ENCODE results near the gene TRAPPC2. TPM values are rescaled to one million over a fixed set of nuclear protein-coding genes. Genes with fewer than 3 reads are reported as not detected.

Gene TRAPPC2
- total RNA-seq, 4 donors from 2014 or later, result 14.3 to 17.3 (median 16.0) TPM

GRCh38 chrX:13667919-13668318 lies 66.5 kb downstream of the TRAPPC2 start:
- TF ChIP-seq CTCF (IDR thresholded peaks at IDR 0.05) (no peak), POLR2A (IDR thresholded peaks at IDR 0.05) (no peak), EP300 (IDR thresholded peaks at IDR 0.05) (no peak), POLR2AphosphoS5 (IDR thresholded peaks at IDR 0.05) (no peak)
- Histone ChIP-seq H3K36me3 (peaks cover 0 to 4% of the 10 kb centered on the region in 2 donors), H3K4me1 (peaks cover 0 to 14% (median 0%) of the 10 kb centered on the region in 3 donors), H3K27me3 (no peaks in the 10 kb centered on the region), H3K4me3 (no peak overlapping the region), H3K9me3 (no peaks in the 10 kb centered on the region), H3K27ac (peak overlapping the region in 1 of 4 donors; percentile 16)
- ATAC-seq, result no peak

- Histone ChIP-seq H3K27me3 (no peaks in the 10 kb centered on the region), H3K36me3 (peaks cover 0 to 4% of the 10 kb centered on the region in 2 donors), H3K27ac (peak overlapping the region in 1 of 4 donors; percentile 16), H3K4me1 (peaks cover 0 to 14% (median 0%) of the 10 kb centered on the region in 3 donors), H3K9me3 (no peaks in the 10 kb centered on the region), H3K4me3 (no peak overlapping the region)
- no peak for TF ChIP-seq EP300 (IDR thresholded peaks at IDR 0.05)
- no peak for TF ChIP-seq POLR2AphosphoS5 (IDR thresholded peaks at IDR 0.05)
- TF ChIP-seq CTCF (IDR thresholded peaks at IDR 0.05), result no peak
- TF ChIP-seq POLR2A (IDR thresholded peaks at IDR 0.05), result no peak
- 40 to 80% methylated on average over 1 to 3 of the region's 3 CpGs for WGBS, 2 donors (ENCODE audit: low coverage in 1 of 2)
- no peak for ATAC-seq
Observed at GRCh38 chrX:13666836-13667235, 67.6 kb downstream of the TRAPPC2 start.

GRCh38 chrX:13664020-13664419 lies 70.4 kb downstream of the TRAPPC2 start:
- peaks cover 0 to 4% of the 10 kb centered on the region in 2 donors for H3K36me3 ChIP-seq
- no peak for ATAC-seq
- TF ChIP-seq CTCF (IDR thresholded peaks at IDR 0.05) (no peak), POLR2AphosphoS5 (IDR thresholded peaks at IDR 0.05) (no peak)
- peaks cover 0 to 14% (median 0%) of the 10 kb centered on the region in 3 donors for H3K4me1 ChIP-seq
- H3K27ac ChIP-seq, result peak overlapping the region in 2 of 4 donors; percentile 28 to 72
- WGBS, 2 donors (ENCODE audit: low coverage in 1 of 2), result 50 to 81% methylated on average over 2 of the region's 3 CpGs
- H3K9me3 ChIP-seq, result no peaks in the 10 kb centered on the region
- H3K27me3 ChIP-seq, result no peaks in the 10 kb centered on the region
- no peak overlapping the region for H3K4me3 ChIP-seq

GRCh38 chrX:13662355-13662791 lies 72.0 kb downstream of the TRAPPC2 start:
- H3K27me3 ChIP-seq, result no peaks in the 10 kb centered on the region
- peak overlapping the region; percentile 30 to 34 for H3K4me3 ChIP-seq
- TF ChIP-seq POLR2AphosphoS5 (IDR thresholded peaks at IDR 0.05), result no peak
- no peak for TF ChIP-seq EP300 (IDR thresholded peaks at IDR 0.05)
- TF ChIP-seq POLR2A (IDR thresholded peaks at IDR 0.05), result no peak
- TF ChIP-seq CTCF (IDR thresholded peaks at IDR 0.05), result no peak
- H3K27ac ChIP-seq, result peak overlapping the region; percentile 64 to 73 (median 70)
- peaks cover 0 to 10% (median 0%) of the 10 kb centered on the region in 3 donors for H3K4me1 ChIP-seq
- 30 to 42% methylated on average over 3 to 6 of the region's 6 CpGs for WGBS, 2 donors (ENCODE audit: low coverage in 1 of 2)
- H3K9me3 ChIP-seq, result no peaks in the 10 kb centered on the region
- H3K36me3 ChIP-seq, result peaks cover 0 to 4% of the 10 kb centered on the region in 2 donors
- peak; percentile 79 for ATAC-seq

Other genes with a start within 250 kb of the TRAPPC2 start
- under 1 TPM in 1 of 4 donors, not detected in 3; 0.22 TPM for gene EGFL6, start 165.0 kb downstream of the TRAPPC2 start, total RNA-seq
- gene TCEANC, start 81.5 kb downstream of the TRAPPC2 start, total RNA-seq, result 1 to 10 TPM; 2.7 to 5.3 (median 4.0) TPM
- 10 to 100 TPM; 29.6 to 50.7 (median 38.3) TPM for gene RAB9A, start 45.5 kb downstream of the TRAPPC2 start, total RNA-seq
- 10 to 100 TPM; 15.2 to 26.6 (median 22.5) TPM for gene OFD1, start 128 bp upstream of the TRAPPC2 start, total RNA-seq
- gene GPM6B, start 82.5 kb upstream of the TRAPPC2 start, total RNA-seq, result 10 to 100 TPM; 44.0 to 82.4 (median 56.1) TPM